Mucosa of stomach (tissue), 1 donor: Measurements from ENCODE around the gene GASK1B.
A peak's percentile ranks its signal among the peaks of the same experiment; 100 is the strongest.

Experiments
- H3K27me3 ChIP-seq: one replicate; pipeline ENCODE4 v1.7.0; 2013; ENCODE audit warnings: mild to moderate bottlenecking, low read length; ENCODE audit not compliant: control insufficient read depth, insufficient read depth
- H3K36me3 ChIP-seq: one replicate; pipeline ENCODE4 v1.7.0; 2013; ENCODE audit warnings: low read length; ENCODE audit not compliant: control insufficient read depth, insufficient read depth
- H3K4me1 ChIP-seq: one replicate; pipeline ENCODE4 v1.7.0; 2013; ENCODE audit warnings: mild to moderate bottlenecking, low read length; ENCODE audit not compliant: control insufficient read depth, insufficient read depth
- H3K4me3 ChIP-seq: one replicate; pipeline ENCODE4 v1.7.0; 2013; ENCODE audit warnings: low read length
- H3K9ac ChIP-seq: one replicate; pipeline ENCODE4 v1.7.0; 2013; ENCODE audit warnings: mild to moderate bottlenecking, low read length, moderate library complexity
- H3K9me3 ChIP-seq: one replicate; pipeline ENCODE4 v1.7.0; 2013; ENCODE audit warnings: mild to moderate bottlenecking, low read length, moderate library complexity; ENCODE audit not compliant: control insufficient read depth
- donor health status: Pancreatic carcinoma.

The GASK1B gene

GRCh38 chr4:158179465-158179864, 6.6 kb upstream of the GASK1B start:
- Histone ChIP-seq H3K9me3 (no peaks in the 10 kb centered on the region), H3K4me3 (no peak overlapping the region), H3K36me3 (no peaks in the 10 kb centered on the region), H3K27me3 (no peaks in the 10 kb centered on the region), H3K9ac (no peak overlapping the region), H3K4me1 (peaks cover 6% of the 10 kb centered on the region)

- Histone ChIP-seq H3K9me3 (no peaks in the 10 kb centered on the region), H3K9ac (no peak overlapping the region), H3K36me3 (no peaks in the 10 kb centered on the region), H3K27me3 (no peaks in the 10 kb centered on the region), H3K4me1 (peaks cover 15% of the 10 kb centered on the region), H3K4me3 (no peak overlapping the region)
Observed at GRCh38 chr4:158176776-158177175, 4.0 kb upstream of the GASK1B start.

DNA sequence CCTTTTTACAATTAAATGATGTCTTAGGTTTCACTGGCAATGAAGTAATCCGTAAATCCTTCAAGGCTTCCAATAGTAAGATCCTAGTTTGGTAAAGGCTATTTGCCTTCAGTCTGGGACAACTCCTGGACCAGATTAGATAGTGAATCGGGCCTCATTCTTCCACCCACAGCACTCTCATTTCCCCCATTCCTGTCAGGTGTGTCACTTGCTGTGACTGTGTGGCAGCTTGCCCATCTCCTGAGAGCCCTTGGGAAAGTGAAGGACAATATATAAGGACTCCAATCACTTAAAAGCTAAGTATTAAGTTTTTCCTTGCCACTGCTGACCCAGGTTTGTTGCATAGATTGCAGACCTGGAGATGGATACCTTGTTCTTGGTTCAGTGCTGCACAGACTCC, 3.3 kb upstream of the GASK1B start:
- Histone ChIP-seq H3K4me3 (no peak overlapping the region), H3K36me3 (no peaks in the 10 kb centered on the region), H3K4me1 (peaks cover 15% of the 10 kb centered on the region), H3K9me3 (no peaks in the 10 kb centered on the region), H3K27me3 (no peaks in the 10 kb centered on the region), H3K9ac (no peak overlapping the region)

GRCh38 chr4:158170691-158171561, 1.9 kb downstream of the GASK1B start:
- Histone ChIP-seq H3K27me3 (no peaks in the 10 kb centered on the region), H3K36me3 (no peaks in the 10 kb centered on the region), H3K9ac (peak overlapping the region; percentile 49), H3K4me1 (peaks cover 9% of the 10 kb centered on the region), H3K4me3 (no peak overlapping the region), H3K9me3 (no peaks in the 10 kb centered on the region)

- peak overlapping the region; percentile 49 for H3K9ac ChIP-seq
- no peaks in the 10 kb centered on the region for H3K36me3 ChIP-seq
- no peaks in the 10 kb centered on the region for H3K9me3 ChIP-seq
- H3K4me1 ChIP-seq, result peaks cover 9% of the 10 kb centered on the region
- no peak overlapping the region for H3K4me3 ChIP-seq
- no peaks in the 10 kb centered on the region for H3K27me3 ChIP-seq
Observed at GRCh38 chr4:158169931-158170690, 2.7 kb downstream of the GASK1B start.

DNA sequence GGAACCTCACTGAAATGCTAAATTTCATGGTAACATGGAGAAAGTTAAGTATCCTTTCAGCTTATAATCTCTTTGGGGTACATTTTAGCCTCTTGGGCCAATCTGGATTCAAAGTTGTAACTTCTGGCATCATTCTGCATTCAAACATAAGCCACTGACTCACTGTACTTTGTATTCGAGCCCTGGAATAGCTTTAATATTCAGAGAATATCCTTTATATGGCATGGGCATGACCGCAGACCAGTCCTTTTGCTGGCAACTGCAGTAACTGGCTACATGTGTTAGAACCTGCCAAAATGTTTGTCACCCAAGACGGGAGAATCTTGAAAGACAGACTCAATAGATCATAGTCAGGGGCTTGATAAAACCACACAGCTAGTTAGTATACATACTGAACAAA, 3.3 kb downstream of the GASK1B start:
- H3K4me3 ChIP-seq, result no peak overlapping the region
- H3K9me3 ChIP-seq, result no peaks in the 10 kb centered on the region
- no peaks in the 10 kb centered on the region for H3K27me3 ChIP-seq
- H3K9ac ChIP-seq, result peak overlapping the region; percentile 5
- no peaks in the 10 kb centered on the region for H3K36me3 ChIP-seq
- H3K4me1 ChIP-seq, result peaks cover 9% of the 10 kb centered on the region

- H3K4me3 ChIP-seq, result no peak overlapping the region
- no peak overlapping the region for H3K9ac ChIP-seq
- H3K9me3 ChIP-seq, result no peaks in the 10 kb centered on the region
- peaks cover 9% of the 10 kb centered on the region for H3K4me1 ChIP-seq
- no peaks in the 10 kb centered on the region for H3K36me3 ChIP-seq
- no peaks in the 10 kb centered on the region for H3K27me3 ChIP-seq
Observed at GRCh38 chr4:158168606-158169005, 4.2 kb downstream of the GASK1B start.

- Histone ChIP-seq H3K36me3 (no peaks in the 10 kb centered on the region), H3K4me1 (no peaks in the 10 kb centered on the region), H3K27me3 (no peaks in the 10 kb centered on the region), H3K4me3 (no peak overlapping the region), H3K9me3 (no peaks in the 10 kb centered on the region), H3K9ac (no peak overlapping the region)
Observed at GRCh38 chr4:158166701-158167100, 6.1 kb downstream of the GASK1B start.

DNA sequence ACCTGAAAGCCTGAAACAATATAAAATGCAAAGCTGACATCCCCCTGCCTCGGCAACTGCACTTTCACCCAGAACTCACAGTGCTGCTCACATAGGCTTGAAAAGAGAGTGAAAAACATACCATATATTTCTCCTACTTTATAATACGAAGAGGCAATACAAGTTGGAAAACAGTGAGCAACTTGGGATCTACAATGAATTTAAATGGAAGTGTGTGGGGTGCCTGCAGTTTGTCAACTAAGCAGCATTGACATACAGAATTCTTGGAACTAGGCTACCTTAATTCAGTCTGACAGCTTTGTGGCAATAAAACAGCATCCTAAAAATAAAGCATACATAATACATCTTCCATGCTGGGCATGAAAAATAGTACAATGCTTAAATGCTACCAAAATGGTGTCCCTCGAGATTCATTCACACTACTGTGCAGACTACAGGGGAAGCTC, 8.0 kb downstream of the GASK1B start:
- Histone ChIP-seq H3K9ac (no peak overlapping the region), H3K9me3 (no peaks in the 10 kb centered on the region), H3K36me3 (no peaks in the 10 kb centered on the region), H3K4me1 (no peaks in the 10 kb centered on the region), H3K27me3 (no peaks in the 10 kb centered on the region), H3K4me3 (no peak overlapping the region)

GRCh38 chr4:158163941-158164767, 8.7 kb downstream of the GASK1B start:
- Histone ChIP-seq H3K36me3 (no peaks in the 10 kb centered on the region), H3K4me3 (no peak overlapping the region), H3K4me1 (no peaks in the 10 kb centered on the region), H3K27me3 (no peaks in the 10 kb centered on the region), H3K9ac (no peak overlapping the region), H3K9me3 (no peaks in the 10 kb centered on the region)

- Histone ChIP-seq H3K27me3 (no peaks in the 10 kb centered on the region), H3K4me1 (no peaks in the 10 kb centered on the region), H3K36me3 (no peaks in the 10 kb centered on the region), H3K9me3 (no peaks in the 10 kb centered on the region), H3K9ac (no peak overlapping the region), H3K4me3 (no peak overlapping the region)
Observed at GRCh38 chr4:158162631-158163030, 10.2 kb downstream of the GASK1B start.
